HepG2 (cell line): ENCODE measurements around the gene SGO1. TPM values are rescaled to one million over a fixed set of nuclear protein-coding genes. Genes with fewer than 3 reads are reported as not detected.

Experiments
- ATAC-seq: fragments of 200-7000 bp; cut with Tn5 transposase; 3 replicates; pipeline ENCODE4 v1.9.1; 2020; ENCODE audit warnings: mild to moderate bottlenecking, moderate library complexity
- BruUV-seq: library from RNA; stranded (reverse); fragments of 400-500 nt; replicated peaks from 2 replicates; lab custom pipeline; 2021; lab: Mats Ljungman, UMichigan
- CTCF ChIA-PET: fragments of 300-600 bp; formaldehyde crosslinking; extraction: SDS; loops from one replicate; lab custom pipeline; 2021; ENCODE audit warnings: low total read pairs, inconsistent platforms, low intra/inter-chr PET ratio; lab: Yijun Ruan, JAX
- POLR2A ChIA-PET: fragments of 350-600 bp; sonication (Branson Sonifier 250); formaldehyde crosslinking; loops from one replicate; lab custom pipeline; 2020; ENCODE audit warnings: antibody characterized with exemption, inconsistent platforms; lab: Yijun Ruan, JAX
- DNase-seq: peaks from one replicate; pipeline ENCODE4 v3.0.0-alpha.2; 2015; ENCODE audit warnings: low spot score
- FAIRE-seq: peaks from 3 replicates; lab custom pipeline; 2011; peaks lifted over from hg19 to GRCh38; lab: Jason Lieb, UNC
- H2AFZ ChIP-seq: one replicate; pipeline ENCODE4 v1.6.1; 2011; ENCODE audit warnings: low read length, inconsistent platforms
- H3K27ac ChIP-seq: fragments of 300-600 bp; 3 replicates; pipeline ENCODE4 v1.8.0; 2011; ENCODE audit warnings: mixed run types, mild to moderate bottlenecking, mixed read lengths, low read length, inconsistent platforms; ENCODE audit not compliant: insufficient read depth; ENCODE audit errors: extremely low read length
- H3K27me3 ChIP-seq, 2 experiments: fragments of 200-600 bp in 1 of 2; 2 replicates in 1 of 2; 3 replicates in 1 of 2; pipeline versions ENCODE4 v1.6.0 to v1.8.0; 2011; ENCODE audit warnings: low read length in 2 of 2, mild to moderate bottlenecking in 2 of 2, moderate library complexity in 2 of 2, inconsistent platforms in 1 of 2; ENCODE audit not compliant: insufficient read depth in 2 of 2, control insufficient read depth in 1 of 2
- H3K36me3 ChIP-seq, 2 experiments: fragments of 200-600 bp in 1 of 2; replicated peaks in 1 of 2; 2 replicates in 1 of 2; 3 replicates in 1 of 2; pipeline versions ENCODE4 v1.5.1 to v1.8.0; 2011; ENCODE audit warnings: low read length in 2 of 2, inconsistent platforms in 1 of 2; ENCODE audit not compliant: insufficient read depth in 2 of 2, control insufficient read depth in 1 of 2
- H3K4me1 ChIP-seq: 2 replicates; pipeline ENCODE4 v1.5.1; 2012; ENCODE audit warnings: low read length, inconsistent platforms; ENCODE audit not compliant: insufficient read depth
- H3K4me2 ChIP-seq: 2 replicates; pipeline ENCODE4 v1.6.0; 2011; ENCODE audit warnings: low read depth, low read length, inconsistent platforms
- H3K4me3 ChIP-seq, 3 experiments: fragments of 200-600 bp in 1 of 3; sonication (generic), shearing (Covaris generic) in 1 of 3; replicated peaks in 1 of 3; 2 replicates each; pipeline ENCODE4 v1.5.1; 2011 to 2016; ENCODE audit warnings: low read length in 3 of 3, inconsistent platforms in 2 of 3, low read depth in 2 of 3, mild to moderate bottlenecking in 2 of 3, control low read depth in 1 of 3, mixed read lengths in 1 of 3; ENCODE audit not compliant: insufficient read depth in 1 of 3
- H3K79me2 ChIP-seq: one replicate; pipeline ENCODE4 v1.6.1; 2011; ENCODE audit warnings: low read length, inconsistent platforms; ENCODE audit not compliant: insufficient read depth
- H3K9ac ChIP-seq: 2 replicates; pipeline ENCODE4 v1.6.0; 2011; ENCODE audit warnings: mild to moderate bottlenecking, low read depth, low read length, inconsistent platforms; ENCODE audit not compliant: insufficient read depth
- H3K9me3 ChIP-seq: 2 replicates; pipeline ENCODE4 v1.5.1; 2012; ENCODE audit warnings: mild to moderate bottlenecking, low read length
- H4K20me1 ChIP-seq: 2 replicates; pipeline ENCODE4 v1.6.0; 2011; ENCODE audit warnings: inconsistent platforms, mild to moderate bottlenecking, low read length, moderate library complexity; ENCODE audit not compliant: insufficient read depth
- ZNF652 ChIP-seq: IDR thresholded peaks from 2 replicates; pipeline ENCODE4 v1.6.1; 2016; ENCODE audit warnings: low read depth, borderline replicate concordance
- WGBS: methylation state at CpG from one replicate; pipeline ENCODE4 v1.1.6; 2017; ENCODE audit warnings: low lambda C conversion rate; 5-methylcytosine and 5-hydroxymethylcytosine counted together
- in situ Hi-C: cut with HindIII; loops from 2 replicates; pipeline ENCODE4 v1.10.0; 2017; ENCODE audit warnings: low pct_unique_long_range_greater_than_20kb; ENCODE audit not compliant: extremely low pct_ligation_motif_present
- intact Hi-C: fragments of 100-400 bp; cut with micrococcal nuclease; formaldehyde crosslinking; loops from one replicate; pipeline ENCODE4 v1.10.0; 2022; ENCODE audit not compliant: unreplicated experiment
- polyA plus RNA-seq, 8 experiments: library from polyadenylated mRNA; depleted of rRNA in 3 of 8; stranded (reverse) in 7 of 8; unstranded in 1 of 8; fragments of >200 nt; fragmentation: Illumina TruSeq in 4 of 8; extraction: Trizol in 4 of 8; gene quantifications; 2 replicates each; pipeline versions ENCODE4 v1.2.1 to v1.2.3, GENCODE V29; 2011 to 2016; ENCODE audit warnings: low read depth in 4 of 8, missing spikeins in 1 of 8, mixed read lengths in 1 of 8; ENCODE audit not compliant: insufficient read depth in 1 of 8
- total RNA-seq, 5 experiments: library from RNA; depleted of rRNA; stranded (reverse); fragments of >200 nt; fragmentation: Illumina TruSeq; extraction: Trizol; gene quantifications; 2 replicates each; pipeline ENCODE4 v1.2.3, GENCODE V29; 2016; ENCODE audit warnings: low read depth in 1 of 5
- TF ChIP-seq, protein P1 (sequence below): sonication (generic); formaldehyde crosslinking; IDR thresholded peaks from 2 replicates; pipeline ENCODE4 v1.4.0; 2020; ENCODE audit warnings: mild to moderate bottlenecking, missing genetic modification reagents
- TF ChIP-seq, protein P2 (sequence below): sonication (generic); formaldehyde crosslinking; IDR thresholded peaks from 2 replicates; pipeline ENCODE4 v1.4.0; 2020; ENCODE audit warnings: mild to moderate bottlenecking, missing genetic modification reagents
- TF ChIP-seq, protein P3 (sequence below): sonication (generic); formaldehyde crosslinking; IDR thresholded peaks from 2 replicates; pipeline ENCODE4 v1.5.0; 2020; ENCODE audit warnings: missing genetic modification reagents
- TF ChIP-seq, protein P4 (sequence below), 2 experiments: IDR thresholded peaks; 2 replicates each; pipeline ENCODE4 v1.6.1; 2011 to 2012; ENCODE audit warnings: low read length in 2 of 2, borderline replicate concordance in 1 of 2, low read depth in 1 of 2, mild to moderate bottlenecking in 1 of 2, moderate library complexity in 1 of 2
- TF ChIP-seq, protein P5 (sequence below): fragments of 450-650 bp; IDR thresholded peaks from 2 replicates; pipeline ENCODE4 v1.6.1; 2017; ENCODE audit warnings: mild to moderate bottlenecking
- TF ChIP-seq, protein P6 (sequence below): sonication (generic); formaldehyde crosslinking; IDR thresholded peaks from 2 replicates; pipeline ENCODE4 v1.4.0; 2020; ENCODE audit warnings: missing genetic modification reagents, low read depth, mild to moderate bottlenecking, borderline replicate concordance

Gene SGO1
- total and polyA plus RNA-seq, 2 of the 13 experiments (the other 11 are each of a cell fraction or from before 2014, with no cell fraction given) = 2.1 to 16.1 TPM

DNA sequence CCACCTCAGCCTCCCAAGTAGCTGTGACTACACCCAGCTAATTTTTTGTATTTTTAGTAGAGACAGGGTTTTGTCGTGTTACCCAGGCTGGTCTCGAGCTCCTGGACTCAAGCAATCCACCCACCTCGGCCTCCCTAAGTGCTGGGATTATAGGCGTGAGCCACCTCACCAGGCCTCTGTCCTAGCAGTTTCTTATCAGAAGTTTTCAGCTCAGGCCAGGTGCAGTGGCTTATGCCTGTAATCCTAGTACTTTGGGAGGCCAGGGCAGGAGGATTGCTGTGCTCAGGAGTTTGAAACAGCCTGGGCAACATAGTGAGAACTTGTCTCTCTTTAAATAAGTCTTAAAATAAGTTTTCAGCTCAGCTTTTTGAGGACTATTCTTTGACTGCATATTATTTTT, 48.4 kb downstream of the SGO1 start:
- POLR2A ChIA-PET = no interaction called here
- H3K36me3 ChIP-seq = no peaks in the 10 kb centered on the region
- H3K27ac ChIP-seq = no peak overlapping the region
- DNase-seq (no peak), ATAC-seq (no peak), FAIRE-seq (no peak)
- intact Hi-C loops = no loop called here
- H2AFZ ChIP-seq = no peak overlapping the region
- CTCF ChIA-PET = no interaction called here
- no peak overlapping the region for H3K4me3 ChIP-seq
- H3K4me2 ChIP-seq = no peak overlapping the region
- no peaks in the 10 kb centered on the region for H3K27me3 ChIP-seq
- WGBS = 82% methylated on average over 4 of the region's 4 CpGs
- no peaks in the 10 kb centered on the region for H3K79me2 ChIP-seq
- peaks cover 18% of the 10 kb centered on the region for H3K4me1 ChIP-seq
- in situ Hi-C loops = no loop called here
- no peaks in the 10 kb centered on the region for H3K9me3 ChIP-seq
- no TSS peak for BruUV-seq
- no peaks in the 10 kb centered on the region for H4K20me1 ChIP-seq
- H3K9ac ChIP-seq = no peak overlapping the region
- TF ChIP-seq, protein P1, sequence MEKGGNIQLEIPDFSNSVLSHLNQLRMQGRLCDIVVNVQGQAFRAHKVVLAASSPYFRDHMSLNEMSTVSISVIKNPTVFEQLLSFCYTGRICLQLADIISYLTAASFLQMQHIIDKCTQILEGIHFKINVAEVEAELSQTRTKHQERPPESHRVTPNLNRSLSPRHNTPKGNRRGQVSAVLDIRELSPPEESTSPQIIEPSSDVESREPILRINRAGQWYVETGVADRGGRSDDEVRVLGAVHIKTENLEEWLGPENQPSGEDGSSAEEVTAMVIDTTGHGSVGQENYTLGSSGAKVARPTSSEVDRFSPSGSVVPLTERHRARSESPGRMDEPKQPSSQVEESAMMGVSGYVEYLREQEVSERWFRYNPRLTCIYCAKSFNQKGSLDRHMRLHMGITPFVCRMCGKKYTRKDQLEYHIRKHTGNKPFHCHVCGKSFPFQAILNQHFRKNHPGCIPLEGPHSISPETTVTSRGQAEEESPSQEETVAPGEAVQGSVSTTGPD = no peak
- TF ChIP-seq, protein P2, sequence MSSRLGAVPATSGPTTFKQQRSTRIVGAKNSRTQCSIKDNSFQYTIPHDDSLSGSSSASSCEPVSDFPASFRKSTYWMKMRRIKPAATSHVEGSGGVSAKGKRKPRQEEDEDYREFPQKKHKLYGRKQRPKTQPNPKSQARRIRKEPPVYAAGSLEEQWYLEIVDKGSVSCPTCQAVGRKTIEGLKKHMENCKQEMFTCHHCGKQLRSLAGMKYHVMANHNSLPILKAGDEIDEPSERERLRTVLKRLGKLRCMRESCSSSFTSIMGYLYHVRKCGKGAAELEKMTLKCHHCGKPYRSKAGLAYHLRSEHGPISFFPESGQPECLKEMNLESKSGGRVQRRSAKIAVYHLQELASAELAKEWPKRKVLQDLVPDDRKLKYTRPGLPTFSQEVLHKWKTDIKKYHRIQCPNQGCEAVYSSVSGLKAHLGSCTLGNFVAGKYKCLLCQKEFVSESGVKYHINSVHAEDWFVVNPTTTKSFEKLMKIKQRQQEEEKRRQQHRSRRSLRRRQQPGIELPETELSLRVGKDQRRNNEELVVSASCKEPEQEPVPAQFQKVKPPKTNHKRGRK = no peak
- TF ChIP-seq, protein P3, sequence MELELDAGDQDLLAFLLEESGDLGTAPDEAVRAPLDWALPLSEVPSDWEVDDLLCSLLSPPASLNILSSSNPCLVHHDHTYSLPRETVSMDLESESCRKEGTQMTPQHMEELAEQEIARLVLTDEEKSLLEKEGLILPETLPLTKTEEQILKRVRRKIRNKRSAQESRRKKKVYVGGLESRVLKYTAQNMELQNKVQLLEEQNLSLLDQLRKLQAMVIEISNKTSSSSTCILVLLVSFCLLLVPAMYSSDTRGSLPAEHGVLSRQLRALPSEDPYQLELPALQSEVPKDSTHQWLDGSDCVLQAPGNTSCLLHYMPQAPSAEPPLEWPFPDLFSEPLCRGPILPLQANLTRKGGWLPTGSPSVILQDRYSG (CRISPR knock-in tag) = no peak
- TF ChIP-seq, protein P4, sequence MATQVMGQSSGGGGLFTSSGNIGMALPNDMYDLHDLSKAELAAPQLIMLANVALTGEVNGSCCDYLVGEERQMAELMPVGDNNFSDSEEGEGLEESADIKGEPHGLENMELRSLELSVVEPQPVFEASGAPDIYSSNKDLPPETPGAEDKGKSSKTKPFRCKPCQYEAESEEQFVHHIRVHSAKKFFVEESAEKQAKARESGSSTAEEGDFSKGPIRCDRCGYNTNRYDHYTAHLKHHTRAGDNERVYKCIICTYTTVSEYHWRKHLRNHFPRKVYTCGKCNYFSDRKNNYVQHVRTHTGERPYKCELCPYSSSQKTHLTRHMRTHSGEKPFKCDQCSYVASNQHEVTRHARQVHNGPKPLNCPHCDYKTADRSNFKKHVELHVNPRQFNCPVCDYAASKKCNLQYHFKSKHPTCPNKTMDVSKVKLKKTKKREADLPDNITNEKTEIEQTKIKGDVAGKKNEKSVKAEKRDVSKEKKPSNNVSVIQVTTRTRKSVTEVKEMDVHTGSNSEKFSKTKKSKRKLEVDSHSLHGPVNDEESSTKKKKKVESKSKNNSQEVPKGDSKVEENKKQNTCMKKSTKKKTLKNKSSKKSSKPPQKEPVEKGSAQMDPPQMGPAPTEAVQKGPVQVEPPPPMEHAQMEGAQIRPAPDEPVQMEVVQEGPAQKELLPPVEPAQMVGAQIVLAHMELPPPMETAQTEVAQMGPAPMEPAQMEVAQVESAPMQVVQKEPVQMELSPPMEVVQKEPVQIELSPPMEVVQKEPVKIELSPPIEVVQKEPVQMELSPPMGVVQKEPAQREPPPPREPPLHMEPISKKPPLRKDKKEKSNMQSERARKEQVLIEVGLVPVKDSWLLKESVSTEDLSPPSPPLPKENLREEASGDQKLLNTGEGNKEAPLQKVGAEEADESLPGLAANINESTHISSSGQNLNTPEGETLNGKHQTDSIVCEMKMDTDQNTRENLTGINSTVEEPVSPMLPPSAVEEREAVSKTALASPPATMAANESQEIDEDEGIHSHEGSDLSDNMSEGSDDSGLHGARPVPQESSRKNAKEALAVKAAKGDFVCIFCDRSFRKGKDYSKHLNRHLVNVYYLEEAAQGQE (IDR thresholded peaks at IDR 0.05; ENCODE audit: borderline replicate concordance in 1 of 2, low read depth in 1 of 2, low read length in 2 of 2) = no peak
- TF ChIP-seq, protein P5, sequence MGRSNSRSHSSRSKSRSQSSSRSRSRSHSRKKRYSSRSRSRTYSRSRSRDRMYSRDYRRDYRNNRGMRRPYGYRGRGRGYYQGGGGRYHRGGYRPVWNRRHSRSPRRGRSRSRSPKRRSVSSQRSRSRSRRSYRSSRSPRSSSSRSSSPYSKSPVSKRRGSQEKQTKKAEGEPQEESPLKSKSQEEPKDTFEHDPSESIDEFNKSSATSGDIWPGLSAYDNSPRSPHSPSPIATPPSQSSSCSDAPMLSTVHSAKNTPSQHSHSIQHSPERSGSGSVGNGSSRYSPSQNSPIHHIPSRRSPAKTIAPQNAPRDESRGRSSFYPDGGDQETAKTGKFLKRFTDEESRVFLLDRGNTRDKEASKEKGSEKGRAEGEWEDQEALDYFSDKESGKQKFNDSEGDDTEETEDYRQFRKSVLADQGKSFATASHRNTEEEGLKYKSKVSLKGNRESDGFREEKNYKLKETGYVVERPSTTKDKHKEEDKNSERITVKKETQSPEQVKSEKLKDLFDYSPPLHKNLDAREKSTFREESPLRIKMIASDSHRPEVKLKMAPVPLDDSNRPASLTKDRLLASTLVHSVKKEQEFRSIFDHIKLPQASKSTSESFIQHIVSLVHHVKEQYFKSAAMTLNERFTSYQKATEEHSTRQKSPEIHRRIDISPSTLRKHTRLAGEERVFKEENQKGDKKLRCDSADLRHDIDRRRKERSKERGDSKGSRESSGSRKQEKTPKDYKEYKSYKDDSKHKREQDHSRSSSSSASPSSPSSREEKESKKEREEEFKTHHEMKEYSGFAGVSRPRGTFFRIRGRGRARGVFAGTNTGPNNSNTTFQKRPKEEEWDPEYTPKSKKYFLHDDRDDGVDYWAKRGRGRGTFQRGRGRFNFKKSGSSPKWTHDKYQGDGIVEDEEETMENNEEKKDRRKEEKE = no peak
- TF ChIP-seq, protein P6, sequence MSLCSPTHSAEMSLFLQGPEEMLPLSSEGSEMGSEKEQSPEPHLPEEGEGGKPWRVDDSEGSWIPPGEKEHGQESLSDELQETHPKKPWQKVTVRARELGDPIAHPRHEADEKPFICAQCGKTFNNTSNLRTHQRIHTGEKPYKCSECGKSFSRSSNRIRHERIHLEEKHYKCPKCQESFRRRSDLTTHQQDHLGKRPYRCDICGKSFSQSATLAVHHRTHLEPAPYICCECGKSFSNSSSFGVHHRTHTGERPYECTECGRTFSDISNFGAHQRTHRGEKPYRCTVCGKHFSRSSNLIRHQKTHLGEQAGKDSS (CRISPR knock-in tag) = no peak
- TF ChIP-seq ZNF652 (CRISPR knock-in tag) = no peak
